Uterus (tissue), 2 donors: ENCODE measurements around the gene DHFR.

ENCODE experiments used
- POLR2A ChIP-seq, 2 donors: fragments of 450-650 bp; IDR thresholded peaks; one replicate each; pipeline ENCODE4 v1.6.1; 2016; ENCODE audit warnings: antibody characterized with exemption in 2 of 2, mild to moderate bottlenecking in 1 of 2, moderate library complexity in 1 of 2
- TF ChIP-seq, protein P1 (sequence below), 4 experiments: fragments of 200-600 bp in 2 of 4; fragments of 450-650 bp in 2 of 4; sonication (generic) in 2 of 4; IDR thresholded peaks; one replicate each; pipeline ENCODE4 v1.5.1; 2016 to 2019; ENCODE audit warnings: antibody characterized with exemption in 4 of 4, mild to moderate bottlenecking in 2 of 4, moderate library complexity in 1 of 4

GRCh38 chr5:80625230-80625629, 29.6 kb downstream of the DHFR start:
- TF ChIP-seq, protein P1, sequence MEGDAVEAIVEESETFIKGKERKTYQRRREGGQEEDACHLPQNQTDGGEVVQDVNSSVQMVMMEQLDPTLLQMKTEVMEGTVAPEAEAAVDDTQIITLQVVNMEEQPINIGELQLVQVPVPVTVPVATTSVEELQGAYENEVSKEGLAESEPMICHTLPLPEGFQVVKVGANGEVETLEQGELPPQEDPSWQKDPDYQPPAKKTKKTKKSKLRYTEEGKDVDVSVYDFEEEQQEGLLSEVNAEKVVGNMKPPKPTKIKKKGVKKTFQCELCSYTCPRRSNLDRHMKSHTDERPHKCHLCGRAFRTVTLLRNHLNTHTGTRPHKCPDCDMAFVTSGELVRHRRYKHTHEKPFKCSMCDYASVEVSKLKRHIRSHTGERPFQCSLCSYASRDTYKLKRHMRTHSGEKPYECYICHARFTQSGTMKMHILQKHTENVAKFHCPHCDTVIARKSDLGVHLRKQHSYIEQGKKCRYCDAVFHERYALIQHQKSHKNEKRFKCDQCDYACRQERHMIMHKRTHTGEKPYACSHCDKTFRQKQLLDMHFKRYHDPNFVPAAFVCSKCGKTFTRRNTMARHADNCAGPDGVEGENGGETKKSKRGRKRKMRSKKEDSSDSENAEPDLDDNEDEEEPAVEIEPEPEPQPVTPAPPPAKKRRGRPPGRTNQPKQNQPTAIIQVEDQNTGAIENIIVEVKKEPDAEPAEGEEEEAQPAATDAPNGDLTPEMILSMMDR (IDR thresholded peaks at IDR 0.05) = no peak
- no peak for TF ChIP-seq POLR2A (IDR thresholded peaks at IDR 0.05)
